ENCODE measurements around the gene HAGH.
A peak's percentile ranks its signal among the peaks of the same experiment; 100 is the strongest.

Gene HAGH

GRCh38 chr16:1785846-1786170 is 40.8 kb downstream of the HAGH start:
- Mint-ChIP-seq H3K9me3 (no peaks in the 10 kb centered on the region), H3K4me1 (peaks cover 9% of the 10 kb centered on the region), H3K4me3 (peak overlapping the region in 2 of 3 experiments; percentile 28 to 84), H3K27ac (no peak overlapping the region), H3K36me3 (ENCODE audit: low read depth) (peaks cover 5% of the 10 kb centered on the region), H3K27me3 (ENCODE audit: low read depth) (no peaks in the 10 kb centered on the region)
- TF ChIP-seq CTCF (IDR thresholded peaks at IDR 0.05; ENCODE audit: unreplicated experiment in 3 of 3), result no peak

- Mint-ChIP-seq H3K36me3 (ENCODE audit: low read depth) (peaks cover 5% of the 10 kb centered on the region), H3K9me3 (no peaks in the 10 kb centered on the region), H3K4me1 (peaks cover 9% of the 10 kb centered on the region), H3K27me3 (ENCODE audit: low read depth) (no peaks in the 10 kb centered on the region), H3K27ac (no peak overlapping the region), H3K4me3 (peak overlapping the region; percentile 78 to 84 (median 84))
- no peak for TF ChIP-seq CTCF (IDR thresholded peaks at IDR 0.05; ENCODE audit: unreplicated experiment in 3 of 3)
These were observed 41.4 kb downstream of the HAGH start for GRCh38 chr16:1784977-1785845.

GRCh38 chr16:1782408-1783264 is 44.0 kb downstream of the HAGH start, which contains the start of the genes NUBP2 and SPSB3:
Gene NUBP2 (plus strand): TSS chr16:1782960. CDS start chr16:1783021, 61 bp downstream.
Gene SPSB3 (minus strand): TSS chr16:1782571. CDS start chr16:1781483, 1,088 bp downstream.
- peak within 1 kb of the TSS; percentile 77 to 88 (median 86) for H3K27ac Mint-ChIP-seq
- peak within 1 kb of the TSS; percentile 90 to 96 (median 95) for H3K4me3 Mint-ChIP-seq
- peak in 1 of 3 experiments; percentile 18 for TF ChIP-seq CTCF (IDR thresholded peaks at IDR 0.05; ENCODE audit: unreplicated experiment in 3 of 3)
- peaks cover 9% of the 10 kb centered on the region for H3K4me1 Mint-ChIP-seq
- H3K9me3 Mint-ChIP-seq, result no peaks in the 10 kb centered on the region
- H3K27me3 Mint-ChIP-seq (ENCODE audit: low read depth), result no peaks in the 10 kb centered on the region
- H3K36me3 Mint-ChIP-seq (ENCODE audit: low read depth), result no peaks in the 10 kb centered on the region

GRCh38 chr16:1781758-1782407 is 44.7 kb downstream of the HAGH start:
- no peaks in the 10 kb centered on the region for H3K27me3 Mint-ChIP-seq (ENCODE audit: low read depth)
- peak overlapping the region; percentile 86 to 90 (median 88) for H3K4me3 Mint-ChIP-seq
- no peaks in the 10 kb centered on the region for H3K36me3 Mint-ChIP-seq (ENCODE audit: low read depth)
- peak overlapping the region in 2 of 3 experiments; percentile 86 to 88 for H3K27ac Mint-ChIP-seq
- peaks cover 9% of the 10 kb centered on the region for H3K4me1 Mint-ChIP-seq
- no peak for TF ChIP-seq CTCF (IDR thresholded peaks at IDR 0.05; ENCODE audit: unreplicated experiment in 3 of 3)
- H3K9me3 Mint-ChIP-seq, result no peaks in the 10 kb centered on the region

- Mint-ChIP-seq H3K27ac (peak overlapping the region in 2 of 3 experiments; percentile 86 to 88), H3K4me3 (peak overlapping the region; percentile 86 to 90 (median 88)), H3K27me3 (ENCODE audit: low read depth) (no peaks in the 10 kb centered on the region), H3K4me1 (peaks cover 9% of the 10 kb centered on the region), H3K9me3 (no peaks in the 10 kb centered on the region), H3K36me3 (ENCODE audit: low read depth) (no peaks in the 10 kb centered on the region)
- TF ChIP-seq CTCF (IDR thresholded peaks at IDR 0.05; ENCODE audit: unreplicated experiment in 3 of 3), result no peak
These were observed 45.4 kb downstream of the HAGH start for GRCh38 chr16:1781254-1781653.
